H1 (cell line): Measurements from ENCODE around the gene UROC1. TPM values are rescaled to one million over a fixed set of nuclear protein-coding genes. Genes with fewer than 3 reads are reported as not detected.

Experiments used
- JUN ChIP-seq: IDR thresholded peaks from 2 replicates; pipeline ENCODE4 v1.6.1; 2011; ENCODE audit warnings: low read depth, mild to moderate bottlenecking, improper control_type of control experiment, low read length
- MAX ChIP-seq: IDR thresholded peaks from 2 replicates; pipeline ENCODE4 v1.6.1; 2012; ENCODE audit warnings: inconsistent platforms
- NANOG ChIP-seq: IDR thresholded peaks from 2 replicates; pipeline ENCODE4 v1.6.1; 2011; ENCODE audit warnings: low read length, low read depth, mild to moderate bottlenecking, inconsistent platforms; ENCODE audit not compliant: insufficient read depth, poor library complexity, severe bottlenecking
- SUZ12 ChIP-seq: fragments of 200-600 bp; sonication (generic); IDR thresholded peaks from 2 replicates; pipeline ENCODE4 v1.6.1; 2012; ENCODE audit warnings: mild to moderate bottlenecking, inconsistent platforms, low read length, moderate library complexity, mixed read lengths
- TAF7 ChIP-seq: optimal IDR thresholded peaks from 2 replicates; pipeline ENCODE3; 2011; ENCODE audit warnings: low read depth, mild to moderate bottlenecking, inconsistent platforms, low read length, moderate library complexity, borderline replicate concordance
- polyA plus RNA-seq, 7 experiments: library from polyadenylated mRNA; depleted of rRNA in 3 of 7; stranded (reverse) in 5 of 7; unstranded in 2 of 7; fragments of >200 nt in 5 of 7; fragments of 200-250 nt in 2 of 7; gene quantifications; 1 replicate in 5 of 7; 2 replicates in 1 of 7; 4 replicates in 1 of 7; pipeline versions ENCODE4 v1.2.1 to v1.2.3, GENCODE V29; 2011 to 2013; ENCODE audit warnings: missing spikeins in 2 of 7, mixed read lengths in 2 of 7
- total RNA-seq: library from RNA; stranded (reverse); fragmentation: NEBNext Ultra II Directional; extraction: Animal tissue kit (Norgen Biotek cat#: 25700); gene quantifications from 2 replicates; pipeline ENCODE4 v1.2.1, GENCODE V29; 2021

UROC1 gene
- total and polyA plus RNA-seq, 2 of the 8 experiments (the other 6 are each of a cell fraction or from before 2014, with no cell fraction given), result 0.03 TPM; not detected in 1

GRCh38 chr3:126468028-126468891, 49.3 kb downstream of the UROC1 start (continued):
- TF ChIP-seq NANOG (no peak), SUZ12 (no peak), TAF7 (no peak), MAX (no peak), JUN (no peak)
